Measurements from ENCODE around the gene WDR31.

DNA sequence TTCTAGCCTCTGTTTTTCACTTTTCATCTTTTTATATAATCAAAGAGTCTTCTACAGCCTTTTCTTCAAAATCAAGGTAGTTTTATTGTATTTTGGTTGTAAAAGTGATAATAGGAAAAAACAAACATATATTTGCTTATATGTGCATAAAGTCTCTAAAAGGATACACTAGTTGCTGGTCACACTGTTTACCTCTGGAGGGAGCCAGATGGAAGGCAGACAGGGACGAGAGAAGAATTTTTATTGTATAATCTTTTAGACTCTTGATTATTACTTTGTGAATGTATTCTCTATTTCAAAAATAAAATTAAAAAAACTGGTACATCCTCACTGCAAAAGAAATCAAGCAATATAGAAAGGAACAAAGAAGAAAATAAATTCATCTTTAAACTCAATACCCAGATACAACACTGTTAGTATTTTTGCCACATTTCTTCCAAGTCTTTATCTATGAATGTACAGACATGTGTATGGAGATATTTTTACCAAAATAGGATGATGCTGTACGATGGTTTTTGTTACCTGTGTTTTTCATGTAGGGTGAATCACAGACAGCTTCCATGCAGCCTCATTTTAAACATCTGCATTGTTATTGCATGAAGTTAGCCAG is 30.8 kb downstream of the WDR31 start:
- TF ChIP-seq, protein P1, sequence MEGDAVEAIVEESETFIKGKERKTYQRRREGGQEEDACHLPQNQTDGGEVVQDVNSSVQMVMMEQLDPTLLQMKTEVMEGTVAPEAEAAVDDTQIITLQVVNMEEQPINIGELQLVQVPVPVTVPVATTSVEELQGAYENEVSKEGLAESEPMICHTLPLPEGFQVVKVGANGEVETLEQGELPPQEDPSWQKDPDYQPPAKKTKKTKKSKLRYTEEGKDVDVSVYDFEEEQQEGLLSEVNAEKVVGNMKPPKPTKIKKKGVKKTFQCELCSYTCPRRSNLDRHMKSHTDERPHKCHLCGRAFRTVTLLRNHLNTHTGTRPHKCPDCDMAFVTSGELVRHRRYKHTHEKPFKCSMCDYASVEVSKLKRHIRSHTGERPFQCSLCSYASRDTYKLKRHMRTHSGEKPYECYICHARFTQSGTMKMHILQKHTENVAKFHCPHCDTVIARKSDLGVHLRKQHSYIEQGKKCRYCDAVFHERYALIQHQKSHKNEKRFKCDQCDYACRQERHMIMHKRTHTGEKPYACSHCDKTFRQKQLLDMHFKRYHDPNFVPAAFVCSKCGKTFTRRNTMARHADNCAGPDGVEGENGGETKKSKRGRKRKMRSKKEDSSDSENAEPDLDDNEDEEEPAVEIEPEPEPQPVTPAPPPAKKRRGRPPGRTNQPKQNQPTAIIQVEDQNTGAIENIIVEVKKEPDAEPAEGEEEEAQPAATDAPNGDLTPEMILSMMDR (conservative IDR thresholded peaks at IDR 0.05; ENCODE audit: low read depth, low read length): peak; percentile 77
- TF ChIP-seq EZH2phosphoT487 (IDR thresholded peaks at IDR 0.05; ENCODE audit: borderline replicate concordance, low read length) (no peak), EZH2 (IDR thresholded peaks at IDR 0.05; ENCODE audit: low read length, unreplicated experiment) (no peak)
